SK-N-SH (cell line): Measurements from ENCODE around the gene PDIA5. TPM values are rescaled to one million over a fixed set of nuclear protein-coding genes. Genes with fewer than 3 reads are reported as not detected.

Experiments
- CTCF ChIA-PET: fragments of 300-600, 350-600 bp; formaldehyde crosslinking; extraction: SDS; loops from one replicate; lab custom pipeline; 2021; lab: Yijun Ruan, JAX
- POLR2A ChIA-PET: fragments of 350-600 bp; sonication (Branson Sonifier 250); formaldehyde crosslinking; extraction: SDS; loops from one replicate; lab custom pipeline; 2020; ENCODE audit warnings: antibody characterized with exemption, inconsistent platforms; lab: Yijun Ruan, JAX
- DNase-seq: peaks from one replicate; pipeline ENCODE4 v3.0.0; 2012
- H2AFZ ChIP-seq: fragments of 200-600 bp; sonication (generic); 2 replicates; pipeline ENCODE4 v1.8.1; 2016; ENCODE audit warnings: antibody characterized with exemption, mild to moderate bottlenecking, low read depth
- H3F3A ChIP-seq: fragments of 200-600 bp; sonication (generic); replicated peaks from 2 replicates; pipeline ENCODE3; 2016; ENCODE audit warnings: antibody characterized with exemption, mild to moderate bottlenecking; ENCODE audit not compliant: insufficient read depth
- H3K27ac ChIP-seq, 2 experiments: fragments of 200-500 bp in 1 of 2; fragments of 200-600 bp in 1 of 2; sonication (Bioruptor generic) in 1 of 2; sonication (generic), shearing (Covaris generic) in 1 of 2; 2 replicates each; pipeline versions ENCODE4 v1.5.1 to v1.6.1; 2014 to 2016; ENCODE audit warnings: low read depth in 2 of 2, inconsistent platforms in 1 of 2, low read length in 1 of 2, mild to moderate bottlenecking in 1 of 2, mixed read lengths in 1 of 2
- H3K27me3 ChIP-seq: fragments of 200-600 bp; sonication (generic), shearing (Covaris generic); 2 replicates; pipeline ENCODE4 v1.6.1; 2016; ENCODE audit warnings: mixed run types; ENCODE audit not compliant: insufficient read depth
- H3K36me3 ChIP-seq, 2 experiments: fragments of 200-500 bp in 1 of 2; fragments of 200-600 bp in 1 of 2; sonication (Bioruptor generic) in 1 of 2; sonication (generic) in 1 of 2; replicated peaks in 1 of 2; 2 replicates each; pipeline versions ENCODE3 to v1.5.1; 2014 to 2016; ENCODE audit warnings: low read length in 1 of 2, mild to moderate bottlenecking in 1 of 2; ENCODE audit not compliant: insufficient read depth in 2 of 2, control insufficient read depth in 1 of 2
- H3K4me1 ChIP-seq, 2 experiments: fragments of 200-500 bp in 1 of 2; fragments of 200-600 bp in 1 of 2; sonication (Bioruptor generic) in 1 of 2; sonication (generic), shearing (Covaris generic) in 1 of 2; 2 replicates each; pipeline versions ENCODE4 v1.5.1 to v1.6.1; 2014 to 2016; ENCODE audit warnings: low read depth in 1 of 2, low read length in 1 of 2, mixed run types in 1 of 2; ENCODE audit not compliant: insufficient read depth in 2 of 2, control insufficient read depth in 1 of 2
- H3K4me2 ChIP-seq: fragments of 200-600 bp; sonication (generic), shearing (Covaris generic); 2 replicates; pipeline ENCODE4 v1.6.1; 2017; ENCODE audit warnings: mixed run types
- H3K4me3 ChIP-seq, 2 experiments: fragments of 200-500 bp in 1 of 2; fragments of 200-600 bp in 1 of 2; sonication (Bioruptor generic) in 1 of 2; sonication (generic), shearing (Covaris generic) in 1 of 2; 2 replicates each; pipeline versions ENCODE4 v1.5.1 to v1.8.1; 2014 to 2016; ENCODE audit warnings: low read depth in 2 of 2, inconsistent platforms in 1 of 2, low read length in 1 of 2, mild to moderate bottlenecking in 1 of 2, mixed read lengths in 1 of 2, moderate library complexity in 1 of 2
- H3K79me2 ChIP-seq: fragments of 200-600 bp; sonication (generic); 2 replicates; pipeline ENCODE4 v1.8.1; 2017; ENCODE audit warnings: mild to moderate bottlenecking; ENCODE audit not compliant: insufficient read depth
- H3K9ac ChIP-seq: fragments of 200-600 bp; sonication (generic); 2 replicates; pipeline ENCODE4 v1.6.1; 2017; ENCODE audit warnings: mixed run types
- H3K9me2 ChIP-seq: fragments of 200-600 bp; sonication (generic); 2 replicates; pipeline ENCODE4 v1.6.1; 2017; ENCODE audit warnings: mixed run types
- H3K9me3 ChIP-seq: fragments of 200-600 bp; sonication (generic); 2 replicates; pipeline ENCODE4 v1.6.1; 2017; ENCODE audit warnings: mixed run types, mild to moderate bottlenecking, moderate library complexity
- H4K20me1 ChIP-seq: fragments of 200-600 bp; sonication (generic); 2 replicates; pipeline ENCODE4 v1.6.1; 2017; ENCODE audit warnings: mild to moderate bottlenecking, mixed run types; ENCODE audit not compliant: insufficient read depth
- EP300 ChIP-seq, 2 experiments: IDR thresholded peaks; 2 replicates each; pipeline versions ENCODE4 v1.4.0 to v1.6.1; 2012; ENCODE audit warnings: borderline replicate concordance in 1 of 2, low read depth in 1 of 2, low read length in 1 of 2
- EZH2phosphoT487 ChIP-seq: fragments of 200-600 bp; sonication (generic); IDR thresholded peaks from 2 replicates; pipeline ENCODE4 v1.6.1; 2017; ENCODE audit warnings: low read depth, mixed run types, mild to moderate bottlenecking, antibody characterized with exemption, moderate library complexity, borderline replicate concordance
- GATA2 ChIP-seq: sonication (generic); formaldehyde crosslinking; IDR thresholded peaks from 2 replicates; pipeline ENCODE4 v1.5.0; 2020; ENCODE audit warnings: mild to moderate bottlenecking, missing genetic modification reagents
- IRF3 ChIP-seq: fragments of 150-350 bp; IDR thresholded peaks from 2 replicates; pipeline ENCODE4 v1.6.1; 2016; ENCODE audit warnings: mild to moderate bottlenecking, low read depth, low read length
- MEF2A ChIP-seq: IDR thresholded peaks from 2 replicates; pipeline ENCODE4 v1.4.0; 2012; ENCODE audit warnings: low read depth, borderline replicate concordance
- MXI1 ChIP-seq: IDR thresholded peaks from 2 replicates; pipeline ENCODE4 v1.6.1; 2012; ENCODE audit warnings: mild to moderate bottlenecking, low read depth, low read length, improper control_type of control experiment
- NFIC ChIP-seq: IDR thresholded peaks from 2 replicates; pipeline ENCODE4 v1.4.0; 2012; ENCODE audit warnings: borderline replicate concordance
- POLR2AphosphoS5 ChIP-seq: IDR thresholded peaks from 2 replicates; pipeline ENCODE4 v1.6.1; 2012; ENCODE audit warnings: low read depth, low read length
- RAD21 ChIP-seq: IDR thresholded peaks from 2 replicates; pipeline ENCODE4 v1.6.1; 2012; ENCODE audit warnings: mild to moderate bottlenecking, low read length
- RCOR1 ChIP-seq: fragments of 150-350 bp; IDR thresholded peaks from 2 replicates; pipeline ENCODE4 v1.6.1; 2017; ENCODE audit warnings: antibody characterized with exemption, low read length
- REST ChIP-seq: IDR thresholded peaks from 2 replicates; pipeline ENCODE4 v1.6.1; 2012; ENCODE audit warnings: mild to moderate bottlenecking, low read depth, low read length, moderate library complexity
- RXRA ChIP-seq: IDR thresholded peaks from 2 replicates; pipeline ENCODE4 v1.4.0; 2012; ENCODE audit warnings: low read depth, mild to moderate bottlenecking, borderline replicate concordance
- TEAD4 ChIP-seq: IDR thresholded peaks from 2 replicates; pipeline ENCODE4 v1.4.0; 2012; ENCODE audit warnings: mild to moderate bottlenecking, borderline replicate concordance; ENCODE audit not compliant: insufficient read depth
- WGBS: methylation state at CpG from one replicate; pipeline ENCODE4 v1.1.6; 2017; ENCODE audit warnings: low lambda C conversion rate; 5-methylcytosine and 5-hydroxymethylcytosine counted together
- polyA plus RNA-seq, 3 experiments: library from polyadenylated mRNA; depleted of rRNA; stranded (reverse); fragments of >200 nt; gene quantifications; 2 replicates each; pipeline ENCODE4 v1.2.3, GENCODE V29; 2012

Gene PDIA5
- polyA plus RNA-seq, 1 of the 3 experiments (the other 2 are of a cell fraction), result 28.6 TPM

- Histone ChIP-seq H3K4me2 (no peak overlapping the region), H3K9me2 (no peaks in the 10 kb centered on the region), H3K79me2 (no peaks in the 10 kb centered on the region), H4K20me1 (no peaks in the 10 kb centered on the region), H3K4me1 (peaks cover 0 to 21% of the 10 kb centered on the region in 2 experiments; a peak in 1 of 4 replicates), H3K27ac (no peak overlapping the region), H3K9me3 (no peaks in the 10 kb centered on the region), H3F3A (no peaks in the 10 kb centered on the region), H3K27me3 (no peaks in the 10 kb centered on the region)
- peak; percentile 19 for DNase-seq
- POLR2A ChIA-PET, result no interaction called here
- TF ChIP-seq REST (no peak), IRF3 (no peak), MEF2A (no peak)
- TF ChIP-seq, all 33 proteins: peak for 0
- H2AFZ ChIP-seq, result no peak overlapping the region
- CTCF ChIA-PET, result interaction anchor here (1.2 to 1.5 kb wide), 2 partner anchors 100 to 128 kb away, joined by 3 read pairs; no protein-coding TSS in a partner anchor
- no peak overlapping the region for H3K9ac ChIP-seq
- no peak overlapping the region for H3K4me3 ChIP-seq
- peaks cover 18 to 38% of the 10 kb centered on the region in 2 experiments for H3K36me3 ChIP-seq
- 88% methylated on average over 4 of the region's 4 CpGs for WGBS
Measured at GRCh38 chr3:123158330-123158729, 91.5 kb downstream of the PDIA5 start.

- Histone ChIP-seq H4K20me1 (no peaks in the 10 kb centered on the region), H3K27ac (no peak overlapping the region), H3K27me3 (no peaks in the 10 kb centered on the region), H3K4me3 (no peak overlapping the region), H3K79me2 (no peaks in the 10 kb centered on the region), H3K4me1 (peaks cover 0 to 16% of the 10 kb centered on the region in 2 experiments; a peak in 1 of 4 replicates), H3K9me2 (no peaks in the 10 kb centered on the region), H3F3A (no peaks in the 10 kb centered on the region)
- peak; percentile 71 for DNase-seq
- no peak for TF ChIP-seq NFIC
- TF ChIP-seq IRF3, result no peak
- no peak for TF ChIP-seq GATA2 (CRISPR knock-in tag)
- TF ChIP-seq RXRA, result no peak
- no peak for TF ChIP-seq POLR2AphosphoS5
- TF ChIP-seq RAD21, result no peak; the same call in 1 of the 2 replicates
- no peak for TF ChIP-seq REST
- no peak for TF ChIP-seq TEAD4
- TF ChIP-seq EP300 (IDR thresholded peaks at IDR 0.05; ENCODE audit: borderline replicate concordance in 1 of 2, low read depth in 1 of 2, low read length in 1 of 2), result peak in 1 of 2 experiments; percentile 34; a peak in 1 of 4 replicates
- TF ChIP-seq MXI1, result no peak
- no peak for TF ChIP-seq EZH2phosphoT487
- peak; percentile 79 for TF ChIP-seq RCOR1
- TF ChIP-seq, all 33 proteins: peak for 2
- no peak overlapping the region for H3K9ac ChIP-seq
- ChIA-PET POLR2A (interaction anchor here (0.8 kb wide), 1 partner anchor 13 kb away, joined by 3 read pairs; no protein-coding TSS in a partner anchor), CTCF (interaction anchor here (0.8 to 1.2 kb wide), 3 partner anchors 128 to 242 kb away, joined by 3 read pairs; no protein-coding TSS in a partner anchor)
- H2AFZ ChIP-seq, result no peak overlapping the region
- WGBS, result 94% methylated on average over 9 of the region's 10 CpGs
- no peaks in the 10 kb centered on the region for H3K9me3 ChIP-seq
- H3K4me2 ChIP-seq, result no peak overlapping the region
- H3K36me3 ChIP-seq, result peaks cover 24 to 35% of the 10 kb centered on the region in 2 experiments
Measured at GRCh38 chr3:123158899-123159390, 92.1 kb downstream of the PDIA5 start.
